ENCODE data around the gene PTTG1IP. TPM values are rescaled to one million over a fixed set of nuclear protein-coding genes. Genes with fewer than 3 reads are reported as not detected.

PTTG1IP gene
- total and polyA plus RNA-seq, 2 of the 4 experiments (the other 2 are of a cell fraction), result 167 to 194 TPM

DNA sequence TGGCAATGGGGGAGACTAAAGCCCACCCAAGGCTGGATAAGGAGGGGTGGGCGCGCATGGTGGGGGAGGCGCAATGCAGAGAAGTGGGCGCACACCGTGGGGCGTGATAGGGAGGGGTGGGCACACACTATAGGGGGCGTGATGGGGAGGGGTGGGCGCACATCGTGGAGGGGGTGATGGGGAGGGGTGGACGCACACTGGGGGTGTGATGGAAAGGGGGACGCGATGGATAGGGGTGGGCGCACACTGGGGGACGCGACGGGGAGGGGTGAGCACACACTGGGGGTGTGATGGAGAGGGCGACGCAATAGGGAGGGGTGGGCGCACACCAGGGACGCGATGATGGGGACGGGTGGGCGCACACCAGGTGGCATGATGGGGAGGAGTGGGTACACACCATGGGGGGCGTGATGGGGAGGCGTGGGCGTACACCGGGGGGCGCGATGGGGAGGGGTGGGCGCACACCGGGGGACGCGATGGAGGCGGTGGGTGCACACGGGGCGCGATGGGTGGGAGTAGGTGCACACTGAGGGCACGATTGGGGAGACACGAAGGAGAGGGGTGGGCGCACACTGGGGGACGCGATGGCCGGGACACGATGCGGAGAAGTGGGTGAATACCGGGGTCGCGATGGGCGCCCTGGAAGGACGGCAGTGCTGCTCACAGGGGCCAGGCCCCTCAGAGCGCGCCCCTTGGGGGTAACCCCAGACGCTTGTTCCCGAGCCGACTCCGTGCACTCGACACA is 56.6 kb downstream of the PTTG1IP start:
- Histone ChIP-seq H3K56ac (ENCODE audit: extremely low read depth, insufficient read depth, low read length) (no peak overlapping the region), H3K79me1 (ENCODE audit: low read depth in 1 of 2, low read length in 2 of 2) (peaks cover 16 to 64% of the 10 kb centered on the region in 2 experiments), H4K20me1 (ENCODE audit: insufficient read depth, low read length) (peaks cover 55% of the 10 kb centered on the region), H2BK5ac (ENCODE audit: low read depth, low read length, poor library complexity, severe bottlenecking) (no peak overlapping the region), H2AFZ (replicated peaks; ENCODE audit: low read length, poor library complexity) (peak overlapping the region; percentile 92), H3K9me1 (ENCODE audit: insufficient read depth, low read length) (peaks cover 8% of the 10 kb centered on the region), H3K4ac (ENCODE audit: low read depth, low read length) (peak overlapping the region; percentile 69), H2AK9ac (replicated peaks; ENCODE audit: low read depth, low read length, poor library complexity) (peak overlapping the region; percentile 82), H2BK120ac (ENCODE audit: low read depth, low read length) (no peak overlapping the region), H3K27me3 (ENCODE audit: control insufficient read depth, insufficient read depth, low read length) (no peaks in the 10 kb centered on the region), H3K9ac (ENCODE audit: low read depth, low read length) (peak overlapping the region; percentile 91), H4K8ac (ENCODE audit: low read depth in 2 of 2, low read length in 2 of 2) (no peak overlapping the region), H3K18ac (ENCODE audit: low read depth, low read length) (no peak overlapping the region), H3K4me1 (ENCODE audit: control insufficient read depth, insufficient read depth, low read length) (peaks cover 8% of the 10 kb centered on the region; the same call in 1 of the 2 replicates), H3K14ac (replicated peaks; ENCODE audit: low read depth, low read length) (peak overlapping the region; percentile 63; the same call in 1 of the 2 replicates), H3K9me3 (ENCODE audit: control insufficient read depth, insufficient read depth, low read length) (peaks cover 30% of the 10 kb centered on the region), H3K4me3 (ENCODE audit: insufficient read depth, low read depth, low read length) (peak overlapping the region; percentile 99), H2BK15ac (ENCODE audit: low read depth, low read length) (no peak overlapping the region), H3K4me2 (ENCODE audit: low read depth, low read length) (peak overlapping the region; percentile 98), H3K23ac (ENCODE audit: low read depth, low read length) (peak overlapping the region; percentile 91), H3K27ac (ENCODE audit: insufficient read depth, low read length) (peak overlapping the region; percentile 75; the same call in 1 of the 2 replicates), H4K5ac (ENCODE audit: low read depth, low read length) (no peak overlapping the region), H4K91ac (ENCODE audit: insufficient read depth, low read depth, low read length) (no peak overlapping the region), H3K36me3 (ENCODE audit: control insufficient read depth, insufficient read depth, low read length) (peaks cover 10% of the 10 kb centered on the region; the same call in 1 of the 2 replicates), H2AK5ac (ENCODE audit: low read depth, low read length) (peak overlapping the region; percentile 59; the same call in 1 of the 2 replicates), H2BK20ac (ENCODE audit: low read depth, low read length) (no peak overlapping the region)
- ChIA-PET CTCF (no interaction called here), POLR2A (ENCODE audit: unreplicated experiment) (no interaction called here)
- in situ Hi-C loops (cut with MboI; ENCODE audit: low sequenced_read_pairs) (loop anchor here (25.0 kb wide), 1 partner anchor 295 kb away; no protein-coding TSS in a partner anchor), dilution Hi-C loops (cut with HindIII; ENCODE audit: low sequenced_read_pairs, unreplicated experiment) (no loop called here), intact Hi-C loops (cut with micrococcal nuclease) (loop anchor here (5.0 kb wide), 1 partner anchor 55 kb away; the partner anchor contains the start of gene PTTG1IP)
- no peak for DNase-seq
- TF ChIP-seq ELK1 (IDR thresholded peaks at IDR 0.05; ENCODE audit: borderline replicate concordance, low read depth, low read length) (no peak), RFX5 (IDR thresholded peaks at IDR 0.05; ENCODE audit: low read depth, low read length) (no peak), FOS (IDR thresholded peaks at IDR 0.05; ENCODE audit: low read depth, low read length) (no peak), CEBPB (IDR thresholded peaks at IDR 0.05; ENCODE audit: low read depth, low read length) (no peak), CHD1 (IDR thresholded peaks at IDR 0.05; ENCODE audit: low read depth, low read length) (no peak), MAFK (IDR thresholded peaks at IDR 0.05; ENCODE audit: low read depth, low read length) (no peak), POLR2A (IDR thresholded peaks at IDR 0.05; ENCODE audit: low read depth, low read length) (no peak), MXI1 (IDR thresholded peaks at IDR 0.05; ENCODE audit: borderline replicate concordance, low read depth, low read length) (no peak), CTCF (conservative IDR thresholded peaks at IDR 0.05; ENCODE audit: low read depth, low read length) (no peak), SMC3 (IDR thresholded peaks at IDR 0.05; ENCODE audit: low read depth, low read length) (no peak)
- TF ChIP-seq, protein P1, sequence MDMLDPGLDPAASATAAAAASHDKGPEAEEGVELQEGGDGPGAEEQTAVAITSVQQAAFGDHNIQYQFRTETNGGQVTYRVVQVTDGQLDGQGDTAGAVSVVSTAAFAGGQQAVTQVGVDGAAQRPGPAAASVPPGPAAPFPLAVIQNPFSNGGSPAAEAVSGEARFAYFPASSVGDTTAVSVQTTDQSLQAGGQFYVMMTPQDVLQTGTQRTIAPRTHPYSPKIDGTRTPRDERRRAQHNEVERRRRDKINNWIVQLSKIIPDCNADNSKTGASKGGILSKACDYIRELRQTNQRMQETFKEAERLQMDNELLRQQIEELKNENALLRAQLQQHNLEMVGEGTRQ (IDR thresholded peaks at IDR 0.05; ENCODE audit: low read depth, low read length), result no peak
- BruUV-seq (replicated peaks), result no TSS peak
- ATAC-seq (ENCODE audit: low read depth), result no peak
- 50% methylated on average over 38 of the region's 57 CpGs; no CpG with 5 or more reads in 1 of the 2 experiments for WGBS, 2 experiments (ENCODE audit: extremely low coverage in 2 of 2, insufficient read length in 1 of 2)

All from IMR-90 (cell line).